Keratinocyte (primary cell): ENCODE results near the gene SRPK2. TPM values are rescaled to one million over a fixed set of nuclear protein-coding genes. Genes with fewer than 3 reads are reported as not detected.

ENCODE experiments used
- DNase-seq: peaks from one replicate; pipeline ENCODE4 v3.0.0-alpha.2; 2011; ENCODE audit warnings: low read depth, missing footprints, low spot score
- FAIRE-seq: peaks from 2 replicates; lab custom pipeline; 2011; peaks lifted over from hg19 to GRCh38; lab: Jason Lieb, UNC
- H2AFZ ChIP-seq: 2 replicates; pipeline ENCODE4 v1.6.0; 2012; ENCODE audit warnings: low read length, control low read depth, inconsistent platforms; ENCODE audit not compliant: control insufficient read depth
- H3K27ac ChIP-seq: 2 replicates; pipeline ENCODE4 v1.5.1; 2011; ENCODE audit warnings: low read length; ENCODE audit not compliant: control insufficient read depth, insufficient read depth
- H3K27me3 ChIP-seq: 3 replicates; pipeline ENCODE4 v1.6.0; 2011; ENCODE audit warnings: low read length; ENCODE audit not compliant: control insufficient read depth, insufficient read depth; ENCODE audit errors: extremely low read depth
- H3K36me3 ChIP-seq, 2 experiments: 2 replicates in 1 of 2; 3 replicates in 1 of 2; pipeline ENCODE4 v1.5.1; 2011; ENCODE audit warnings: low read length in 2 of 2, mild to moderate bottlenecking in 1 of 2; ENCODE audit not compliant: control insufficient read depth in 2 of 2, insufficient read depth in 2 of 2; ENCODE audit errors: extremely low read depth in 1 of 2
- H3K4me1 ChIP-seq: 3 replicates; pipeline ENCODE4 v1.5.1; 2011; ENCODE audit warnings: low read length; ENCODE audit not compliant: control insufficient read depth, insufficient read depth; ENCODE audit errors: extremely low read depth
- H3K4me2 ChIP-seq: 3 replicates; pipeline ENCODE4 v1.6.0; 2011; ENCODE audit warnings: low read depth, low read length; ENCODE audit not compliant: control insufficient read depth, insufficient read depth; ENCODE audit errors: extremely low read depth
- H3K4me3 ChIP-seq, 3 experiments: fragments of 200-600 bp in 1 of 3; sonication (generic) in 1 of 3; 2 replicates in 2 of 3; 3 replicates in 1 of 3; pipeline ENCODE4 v1.5.1; 2011 to 2016; ENCODE audit warnings: low read length in 3 of 3, mild to moderate bottlenecking in 3 of 3, control low read depth in 2 of 3, inconsistent platforms in 1 of 3, low read depth in 1 of 3, mixed read lengths in 1 of 3, mixed run types in 1 of 3, moderate library complexity in 1 of 3; ENCODE audit not compliant: control insufficient read depth in 2 of 3, insufficient read depth in 2 of 3; ENCODE audit errors: extremely low read depth in 1 of 3
- H3K79me2 ChIP-seq: 2 replicates; pipeline ENCODE4 v1.6.0; 2012; ENCODE audit warnings: low read length; ENCODE audit not compliant: control insufficient read depth, insufficient read depth
- H3K9ac ChIP-seq: 3 replicates; pipeline ENCODE4 v1.6.0; 2011; ENCODE audit warnings: low read length; ENCODE audit not compliant: control insufficient read depth, insufficient read depth; ENCODE audit errors: extremely low read depth
- H3K9me1 ChIP-seq: 3 replicates; pipeline ENCODE4 v1.6.0; 2011; ENCODE audit warnings: low read length; ENCODE audit not compliant: control insufficient read depth, insufficient read depth; ENCODE audit errors: extremely low read depth
- H3K9me3 ChIP-seq: 2 replicates; pipeline ENCODE4 v1.5.1; 2012; ENCODE audit warnings: low read depth, low read length; ENCODE audit not compliant: control insufficient read depth
- H4K20me1 ChIP-seq: 3 replicates; pipeline ENCODE4 v1.6.0; 2011; ENCODE audit warnings: low read length; ENCODE audit not compliant: control insufficient read depth, insufficient read depth; ENCODE audit errors: extremely low read depth
- EZH2 ChIP-seq: IDR thresholded peaks from one replicate; pipeline ENCODE4 v1.6.1; 2012; ENCODE audit warnings: inconsistent platforms, mild to moderate bottlenecking, low read length, moderate library complexity
- dilution Hi-C: fragments of 300-500 bp; cut with MboI; formaldehyde crosslinking; loops from one replicate; pipeline ENCODE4 v1.7.0; 2020; ENCODE audit warnings: low sequenced_read_pairs; ENCODE audit not compliant: extremely low pct_ligation_motif_present
- polyA plus RNA-seq, 5 experiments: library from polyadenylated mRNA; depleted of rRNA in 3 of 5; stranded (reverse) in 3 of 5; stranded (forward) in 1 of 5; unstranded in 1 of 5; fragments of >200 nt; gene quantifications; 1 replicate in 1 of 5; 2 replicates in 3 of 5; 3 replicates in 1 of 5; pipeline versions ENCODE4 v1.2.1 to v1.2.3, GENCODE V29; 2011 to 2012; ENCODE audit warnings: missing spikeins in 2 of 5, low read depth in 1 of 5, low replicate concordance in 1 of 5
- TF ChIP-seq, protein P1 (sequence below), 3 experiments: IDR thresholded peaks in 1 of 3; conservative IDR thresholded peaks in 1 of 3; optimal IDR thresholded peaks in 1 of 3; 2 replicates in 2 of 3; 3 replicates in 1 of 3; pipeline versions ENCODE3 to v1.5.1; 2011; ENCODE audit warnings: low read length in 3 of 3, mild to moderate bottlenecking in 3 of 3, moderate library complexity in 2 of 3, control low read depth in 1 of 3, inconsistent platforms in 1 of 3; ENCODE audit not compliant: insufficient read depth in 2 of 3; ENCODE audit errors: extremely low read depth in 1 of 3

Gene SRPK2
- polyA plus RNA-seq, 1 donor (not counting 4 experiments of a cell fraction or from before 2014, with no cell fraction given) = 40.2 TPM

DNA sequence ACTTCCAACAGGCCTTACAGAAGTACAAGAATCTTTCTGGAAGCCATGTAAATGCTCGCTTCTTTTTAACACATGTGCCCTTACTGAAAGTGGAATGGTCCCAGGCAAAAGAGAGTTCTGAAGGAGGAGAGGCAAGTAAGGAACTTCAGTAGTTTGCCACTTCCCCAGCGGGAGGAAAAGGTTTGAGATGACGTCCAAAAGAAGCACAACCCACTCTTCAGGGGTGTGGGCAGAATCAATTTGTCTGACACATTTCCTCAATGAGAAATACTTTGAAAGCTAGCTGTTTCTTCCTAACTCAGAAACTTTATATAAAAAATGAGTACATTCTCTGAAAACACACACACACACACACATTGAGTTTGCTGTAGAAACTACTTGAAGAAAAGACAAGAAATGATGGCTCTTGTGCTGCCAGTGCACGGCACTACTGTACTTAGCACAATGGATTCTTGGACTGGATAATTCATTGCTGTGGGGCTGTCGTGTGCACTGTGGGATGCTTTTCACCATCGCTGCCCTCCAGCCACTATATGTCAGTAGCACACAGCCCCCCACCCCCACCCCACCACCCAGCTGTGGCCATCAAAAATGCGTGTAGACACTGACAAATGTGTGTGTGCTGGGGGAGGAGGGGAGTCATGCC, 183.0 kb downstream of the SRPK2 start:
- no peak overlapping the region for H2AFZ ChIP-seq
- dilution Hi-C loops = no loop called here
- H3K79me2 ChIP-seq = peaks cover 55% of the 10 kb centered on the region
- peaks cover 4% of the 10 kb centered on the region for H3K9me1 ChIP-seq
- no peak overlapping the region for H3K9ac ChIP-seq
- H3K27ac ChIP-seq = no peak overlapping the region
- H4K20me1 ChIP-seq = no peaks in the 10 kb centered on the region
- H3K4me3 ChIP-seq = no peak overlapping the region
- TF ChIP-seq EZH2 = no peak
- TF ChIP-seq, protein P1, sequence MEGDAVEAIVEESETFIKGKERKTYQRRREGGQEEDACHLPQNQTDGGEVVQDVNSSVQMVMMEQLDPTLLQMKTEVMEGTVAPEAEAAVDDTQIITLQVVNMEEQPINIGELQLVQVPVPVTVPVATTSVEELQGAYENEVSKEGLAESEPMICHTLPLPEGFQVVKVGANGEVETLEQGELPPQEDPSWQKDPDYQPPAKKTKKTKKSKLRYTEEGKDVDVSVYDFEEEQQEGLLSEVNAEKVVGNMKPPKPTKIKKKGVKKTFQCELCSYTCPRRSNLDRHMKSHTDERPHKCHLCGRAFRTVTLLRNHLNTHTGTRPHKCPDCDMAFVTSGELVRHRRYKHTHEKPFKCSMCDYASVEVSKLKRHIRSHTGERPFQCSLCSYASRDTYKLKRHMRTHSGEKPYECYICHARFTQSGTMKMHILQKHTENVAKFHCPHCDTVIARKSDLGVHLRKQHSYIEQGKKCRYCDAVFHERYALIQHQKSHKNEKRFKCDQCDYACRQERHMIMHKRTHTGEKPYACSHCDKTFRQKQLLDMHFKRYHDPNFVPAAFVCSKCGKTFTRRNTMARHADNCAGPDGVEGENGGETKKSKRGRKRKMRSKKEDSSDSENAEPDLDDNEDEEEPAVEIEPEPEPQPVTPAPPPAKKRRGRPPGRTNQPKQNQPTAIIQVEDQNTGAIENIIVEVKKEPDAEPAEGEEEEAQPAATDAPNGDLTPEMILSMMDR (optimal IDR thresholded peaks at IDR 0.05 in 1 of 3, IDR thresholded peaks at IDR 0.05 in 1 of 3, conservative IDR thresholded peaks at IDR 0.05 in 1 of 3; ENCODE audit: extremely low read depth in 1 of 3, insufficient read depth in 2 of 3, low read length in 3 of 3) = no peak
- no peak overlapping the region for H3K4me2 ChIP-seq
- H3K27me3 ChIP-seq = no peaks in the 10 kb centered on the region
- peaks cover 10 to 11% of the 10 kb centered on the region in 2 experiments for H3K36me3 ChIP-seq
- H3K9me3 ChIP-seq = no peaks in the 10 kb centered on the region
- FAIRE-seq = no peak
- no peak for DNase-seq
- no peaks in the 10 kb centered on the region for H3K4me1 ChIP-seq

DNA sequence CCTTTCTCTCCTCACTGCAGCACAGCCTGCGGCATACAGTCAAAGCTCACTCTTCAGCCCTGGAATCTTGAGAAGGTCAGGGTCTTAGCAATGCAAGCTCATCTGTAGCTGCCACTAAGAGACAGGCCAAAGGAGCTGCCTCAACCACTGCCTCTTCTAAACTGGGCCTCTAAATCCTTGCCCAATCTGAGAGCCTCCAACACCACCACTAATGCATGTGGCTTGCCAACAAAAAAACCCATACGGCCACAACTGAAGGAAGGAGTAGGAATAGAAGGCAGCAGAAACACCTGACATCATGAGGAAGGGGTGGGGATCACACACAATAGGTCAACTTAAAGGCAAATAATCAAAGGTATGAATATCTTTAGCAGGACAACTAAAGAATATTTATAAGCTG, 183.8 kb downstream of the SRPK2 start:
- H4K20me1 ChIP-seq = no peaks in the 10 kb centered on the region

More for the DNA sequence above, 183.8 kb downstream of the SRPK2 start:
- dilution Hi-C loops = no loop called here
- TF ChIP-seq EZH2 = no peak
- TF ChIP-seq, protein P1 (optimal IDR thresholded peaks at IDR 0.05 in 1 of 3, IDR thresholded peaks at IDR 0.05 in 1 of 3, conservative IDR thresholded peaks at IDR 0.05 in 1 of 3; ENCODE audit: extremely low read depth in 1 of 3, insufficient read depth in 2 of 3, low read length in 3 of 3) = no peak
- Histone ChIP-seq H3K79me2 (peaks cover 49% of the 10 kb centered on the region), H3K9ac (no peak overlapping the region), H3K4me1 (no peaks in the 10 kb centered on the region), H2AFZ (no peak overlapping the region), H3K36me3 (peaks cover 10 to 11% of the 10 kb centered on the region in 2 experiments), H3K9me1 (peaks cover 4% of the 10 kb centered on the region), H3K27ac (no peak overlapping the region), H3K9me3 (no peaks in the 10 kb centered on the region), H3K4me2 (no peak overlapping the region), H3K4me3 (no peak overlapping the region), H3K27me3 (no peaks in the 10 kb centered on the region)
- no peak for DNase-seq
- FAIRE-seq = no peak
